ENCODE measurements around the gene SH2D3A.

DNA sequence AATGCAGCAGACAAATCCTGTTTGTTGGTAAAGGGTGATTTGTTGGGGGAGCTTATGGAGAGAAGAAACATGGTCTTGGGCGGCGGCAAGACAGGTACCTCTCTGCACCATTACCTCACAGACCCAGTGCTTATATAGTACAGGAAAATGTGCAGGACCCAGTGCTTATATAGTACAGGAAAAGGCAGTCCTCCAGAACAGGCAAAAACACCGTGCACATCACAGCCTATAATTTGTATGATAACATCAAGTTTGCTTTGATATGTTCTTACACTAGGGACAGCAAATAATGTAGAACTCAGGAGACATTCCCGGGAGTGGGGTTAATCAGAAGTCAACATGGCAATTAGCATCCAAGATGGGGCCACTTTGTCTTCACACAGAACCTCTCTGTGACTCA lies 26.2 kb upstream of the SH2D3A start:
- TF ChIP-seq, protein P1, sequence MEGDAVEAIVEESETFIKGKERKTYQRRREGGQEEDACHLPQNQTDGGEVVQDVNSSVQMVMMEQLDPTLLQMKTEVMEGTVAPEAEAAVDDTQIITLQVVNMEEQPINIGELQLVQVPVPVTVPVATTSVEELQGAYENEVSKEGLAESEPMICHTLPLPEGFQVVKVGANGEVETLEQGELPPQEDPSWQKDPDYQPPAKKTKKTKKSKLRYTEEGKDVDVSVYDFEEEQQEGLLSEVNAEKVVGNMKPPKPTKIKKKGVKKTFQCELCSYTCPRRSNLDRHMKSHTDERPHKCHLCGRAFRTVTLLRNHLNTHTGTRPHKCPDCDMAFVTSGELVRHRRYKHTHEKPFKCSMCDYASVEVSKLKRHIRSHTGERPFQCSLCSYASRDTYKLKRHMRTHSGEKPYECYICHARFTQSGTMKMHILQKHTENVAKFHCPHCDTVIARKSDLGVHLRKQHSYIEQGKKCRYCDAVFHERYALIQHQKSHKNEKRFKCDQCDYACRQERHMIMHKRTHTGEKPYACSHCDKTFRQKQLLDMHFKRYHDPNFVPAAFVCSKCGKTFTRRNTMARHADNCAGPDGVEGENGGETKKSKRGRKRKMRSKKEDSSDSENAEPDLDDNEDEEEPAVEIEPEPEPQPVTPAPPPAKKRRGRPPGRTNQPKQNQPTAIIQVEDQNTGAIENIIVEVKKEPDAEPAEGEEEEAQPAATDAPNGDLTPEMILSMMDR (conservative IDR thresholded peaks at IDR 0.05): no peak
- TF ChIP-seq ZFX (IDR thresholded peaks at IDR 0.05): no peak
